ENCODE results near the gene ASB18. TPM values are rescaled to one million over a fixed set of nuclear protein-coding genes. Genes with fewer than 3 reads are reported as not detected.

Gene ASB18
- total RNA-seq, 1 donor, result not detected

DNA sequence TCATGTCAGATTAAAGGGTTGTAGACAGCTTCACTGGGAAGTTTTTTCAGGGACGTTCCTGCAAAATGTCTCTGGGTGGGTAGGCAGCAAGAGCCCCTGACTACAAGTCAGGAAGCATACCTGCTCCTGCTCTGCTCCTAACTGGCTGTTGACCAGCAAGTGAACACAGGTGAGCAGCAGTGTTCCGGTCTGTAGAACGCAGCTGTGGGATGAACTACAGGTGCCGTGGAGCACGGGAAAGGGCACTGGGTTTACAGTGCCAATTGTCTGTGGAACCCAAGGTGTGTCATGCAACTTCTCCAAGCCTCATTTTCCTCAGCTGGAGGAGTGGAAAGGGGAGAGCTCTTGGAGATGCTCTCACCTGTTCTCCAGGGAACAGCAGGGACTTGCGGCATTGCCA, 6.6 kb downstream of the ASB18 start:
- Histone ChIP-seq H3K4me3 (ENCODE audit: low read length) (no peak overlapping the region), H3K9me3 (ENCODE audit: low read depth, low read length) (no peaks in the 10 kb centered on the region), H3K4me1 (ENCODE audit: insufficient read depth, low read length) (no peaks in the 10 kb centered on the region), H3K27me3 (ENCODE audit: insufficient read depth, low read length) (no peaks in the 10 kb centered on the region)

DNA sequence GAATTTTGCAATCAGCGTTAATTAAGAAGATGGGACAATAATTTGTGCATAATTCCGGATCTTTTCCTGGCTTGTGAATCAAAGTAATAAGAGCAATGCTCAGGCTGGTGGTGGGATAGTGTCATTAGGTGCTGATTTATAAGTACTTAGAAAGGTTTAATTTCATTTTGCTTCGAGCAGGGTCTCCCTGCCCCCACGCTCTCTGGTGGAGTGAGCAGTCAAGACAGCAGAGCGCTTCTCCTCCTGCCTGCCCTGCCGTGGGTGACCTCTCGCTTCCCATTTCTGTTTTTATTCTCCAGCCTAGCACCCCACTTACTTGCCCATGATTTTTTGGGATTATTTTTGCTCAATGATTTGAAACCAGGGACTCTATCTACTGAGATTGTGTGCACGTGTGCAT, 7.1 kb downstream of the ASB18 start:
- Histone ChIP-seq H3K4me3 (ENCODE audit: low read length) (no peak overlapping the region), H3K9me3 (ENCODE audit: low read depth, low read length) (no peaks in the 10 kb centered on the region), H3K4me1 (ENCODE audit: insufficient read depth, low read length) (no peaks in the 10 kb centered on the region), H3K27me3 (ENCODE audit: insufficient read depth, low read length) (no peaks in the 10 kb centered on the region)

DNA sequence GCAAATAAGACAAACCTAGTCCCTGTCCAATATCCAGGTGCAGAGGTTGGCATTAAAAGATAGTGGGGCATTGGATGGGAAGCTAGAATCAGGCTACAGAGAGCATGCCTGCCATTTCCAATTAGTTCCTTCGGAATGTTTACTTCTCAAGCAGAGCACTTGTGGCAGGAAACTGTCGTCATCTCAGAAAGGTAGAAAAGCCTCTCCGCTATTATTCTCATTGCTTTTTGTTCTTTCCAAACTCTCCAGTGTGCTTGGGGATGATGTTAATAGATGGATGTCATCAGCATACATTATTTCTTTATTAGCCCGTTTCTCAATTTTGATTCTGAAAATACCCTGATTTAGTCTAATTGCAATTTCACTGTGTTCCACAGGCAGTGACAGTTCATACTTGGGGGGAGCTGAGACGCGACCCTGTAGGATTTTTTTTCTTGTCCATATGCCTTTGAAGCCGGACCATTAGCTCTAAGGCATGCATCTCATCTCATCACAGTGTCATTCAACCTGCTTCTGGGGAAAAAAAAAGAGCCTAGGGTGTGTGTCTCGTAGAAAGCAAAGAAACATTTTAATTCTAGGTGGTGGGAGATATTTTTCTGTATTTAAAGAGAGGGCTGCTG, 7.7 kb downstream of the ASB18 start:
- no peak overlapping the region for H3K4me3 ChIP-seq (ENCODE audit: low read length)
- no peaks in the 10 kb centered on the region for H3K4me1 ChIP-seq (ENCODE audit: insufficient read depth, low read length)
- H3K27me3 ChIP-seq (ENCODE audit: insufficient read depth, low read length), result no peaks in the 10 kb centered on the region
- no peaks in the 10 kb centered on the region for H3K9me3 ChIP-seq (ENCODE audit: low read depth, low read length)

DNA sequence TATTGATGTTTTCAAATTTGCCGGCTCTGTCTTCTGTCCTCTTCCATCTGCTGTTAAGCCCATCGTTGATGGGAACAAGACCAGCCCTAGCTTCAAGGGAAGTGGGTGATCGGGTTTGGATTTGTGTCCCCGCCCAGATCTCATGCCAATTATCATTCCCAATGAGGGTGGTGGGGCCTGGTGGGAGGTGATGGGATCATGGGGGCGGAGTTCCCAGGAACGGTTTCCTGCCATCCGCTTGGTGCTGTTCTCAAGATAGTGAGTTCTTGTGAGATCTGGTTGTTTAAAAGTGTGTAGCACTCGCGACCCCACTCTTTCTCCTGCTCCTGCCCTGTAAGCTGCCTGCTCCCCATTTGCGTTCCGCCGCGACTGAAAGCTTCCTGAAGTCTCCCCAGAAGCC, 9.5 kb downstream of the ASB18 start:
- no peaks in the 10 kb centered on the region for H3K9me3 ChIP-seq (ENCODE audit: low read depth, low read length)
- H3K4me3 ChIP-seq (ENCODE audit: low read length), result no peak overlapping the region
- no peaks in the 10 kb centered on the region for H3K27me3 ChIP-seq (ENCODE audit: insufficient read depth, low read length)
- no peaks in the 10 kb centered on the region for H3K4me1 ChIP-seq (ENCODE audit: insufficient read depth, low read length)

DNA sequence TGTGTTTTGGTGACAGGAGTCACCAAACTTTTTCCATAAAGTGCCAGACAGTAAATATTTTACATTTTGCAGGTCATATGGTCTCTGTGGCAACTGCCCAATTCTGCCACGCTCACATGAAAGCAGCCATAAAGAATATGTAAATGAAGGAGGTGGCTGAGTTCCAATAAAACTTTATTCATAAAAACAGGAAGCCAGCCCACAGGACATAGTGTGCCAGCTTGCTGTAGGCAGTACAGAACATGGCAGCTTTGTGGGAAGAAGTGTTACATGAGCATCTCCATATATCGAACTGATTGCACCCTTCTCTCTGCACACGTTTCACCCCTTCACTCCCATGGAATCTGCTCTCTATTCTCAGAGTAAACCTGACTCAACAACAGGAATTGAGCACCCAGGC, 10.2 kb downstream of the ASB18 start:
- H3K4me3 ChIP-seq (ENCODE audit: low read length), result no peak overlapping the region
- H3K27me3 ChIP-seq (ENCODE audit: insufficient read depth, low read length), result no peaks in the 10 kb centered on the region
- no peaks in the 10 kb centered on the region for H3K4me1 ChIP-seq (ENCODE audit: insufficient read depth, low read length)

DNA sequence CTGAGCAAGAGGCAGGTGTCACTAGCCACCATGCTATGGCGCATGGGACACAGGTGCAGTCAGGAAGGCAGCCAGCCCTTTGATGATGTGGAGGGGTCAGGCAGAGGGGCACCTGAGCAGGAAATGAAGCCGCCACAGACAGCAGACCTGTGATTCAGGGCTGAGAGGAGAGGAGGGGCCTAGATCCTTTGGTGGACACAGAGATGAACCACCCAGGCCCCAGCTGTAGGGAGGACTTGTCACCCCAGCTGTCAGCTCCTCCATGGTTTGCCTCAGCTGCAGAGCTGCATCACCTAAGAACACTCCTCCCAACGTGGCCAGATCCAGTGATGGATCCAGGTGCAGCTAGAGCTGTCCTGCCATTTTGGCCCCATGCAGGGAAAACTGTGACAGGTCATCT, 11.6 kb downstream of the ASB18 start:
- H3K4me1 ChIP-seq (ENCODE audit: insufficient read depth, low read length), result no peaks in the 10 kb centered on the region
- no peaks in the 10 kb centered on the region for H3K9me3 ChIP-seq (ENCODE audit: low read depth, low read length)
- no peaks in the 10 kb centered on the region for H3K27me3 ChIP-seq (ENCODE audit: insufficient read depth, low read length)
- no peak overlapping the region for H3K4me3 ChIP-seq (ENCODE audit: low read length)

More for the DNA sequence above, 10.2 kb downstream of the ASB18 start:
- H3K9me3 ChIP-seq (ENCODE audit: low read depth, low read length), result no peaks in the 10 kb centered on the region

DNA sequence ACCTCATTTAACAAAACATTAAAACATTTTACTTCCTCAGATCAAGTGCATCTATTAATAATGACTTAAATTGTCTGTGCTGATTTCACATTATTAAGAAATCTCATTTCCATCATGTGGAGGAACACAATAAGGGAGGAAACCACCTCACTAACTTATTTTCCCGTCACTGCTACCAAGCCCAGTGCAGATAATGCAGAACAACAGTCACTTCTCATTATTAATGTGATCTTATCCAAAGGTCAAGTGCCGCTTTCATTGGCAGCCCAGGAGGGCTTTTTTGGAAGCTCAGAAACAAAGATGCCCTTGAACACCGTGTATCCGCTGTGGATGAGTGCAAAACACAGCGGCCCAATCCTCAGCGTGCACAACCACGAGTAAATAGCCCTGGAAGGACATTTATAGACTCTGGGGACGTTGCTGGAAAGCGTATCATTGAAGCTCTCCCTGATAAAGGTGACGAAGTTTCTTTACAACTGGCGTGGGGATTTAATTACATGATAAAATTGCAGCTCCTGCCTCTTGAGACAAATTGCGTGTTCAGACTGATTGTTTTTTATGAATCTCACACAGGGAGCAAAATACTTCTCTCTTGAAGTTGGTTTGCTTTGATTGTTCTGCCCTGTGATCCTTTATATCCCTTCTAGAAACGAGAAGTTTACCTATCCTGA, 13.2 kb downstream of the ASB18 start:
- no peaks in the 10 kb centered on the region for H3K4me1 ChIP-seq (ENCODE audit: insufficient read depth, low read length)
- H3K9me3 ChIP-seq (ENCODE audit: low read depth, low read length), result no peaks in the 10 kb centered on the region
- no peaks in the 10 kb centered on the region for H3K27me3 ChIP-seq (ENCODE audit: insufficient read depth, low read length)
- no peak overlapping the region for H3K4me3 ChIP-seq (ENCODE audit: low read length)

DNA sequence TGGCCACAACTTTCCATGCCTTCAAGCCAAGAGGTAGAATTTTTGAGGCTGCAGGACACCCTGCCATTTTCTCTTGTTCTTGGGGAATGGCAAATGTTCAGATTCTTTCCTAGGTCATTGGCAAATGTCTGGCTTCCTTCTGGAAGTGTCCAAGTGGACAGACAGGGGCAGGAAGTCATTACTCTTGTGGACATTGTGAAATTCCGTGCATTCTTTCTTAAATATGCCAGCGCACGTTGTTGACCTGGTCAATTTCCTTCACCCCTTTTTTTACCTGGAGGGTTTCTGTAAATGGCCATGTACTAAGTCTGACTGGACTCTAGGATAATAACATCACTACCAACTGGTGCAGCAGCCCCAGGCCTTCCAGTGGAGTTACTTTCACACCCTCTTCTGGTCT, 13.9 kb downstream of the ASB18 start:
- Histone ChIP-seq H3K4me3 (ENCODE audit: low read length) (no peak overlapping the region), H3K4me1 (ENCODE audit: insufficient read depth, low read length) (no peaks in the 10 kb centered on the region), H3K9me3 (ENCODE audit: low read depth, low read length) (no peaks in the 10 kb centered on the region), H3K27me3 (ENCODE audit: insufficient read depth, low read length) (no peaks in the 10 kb centered on the region)

DNA sequence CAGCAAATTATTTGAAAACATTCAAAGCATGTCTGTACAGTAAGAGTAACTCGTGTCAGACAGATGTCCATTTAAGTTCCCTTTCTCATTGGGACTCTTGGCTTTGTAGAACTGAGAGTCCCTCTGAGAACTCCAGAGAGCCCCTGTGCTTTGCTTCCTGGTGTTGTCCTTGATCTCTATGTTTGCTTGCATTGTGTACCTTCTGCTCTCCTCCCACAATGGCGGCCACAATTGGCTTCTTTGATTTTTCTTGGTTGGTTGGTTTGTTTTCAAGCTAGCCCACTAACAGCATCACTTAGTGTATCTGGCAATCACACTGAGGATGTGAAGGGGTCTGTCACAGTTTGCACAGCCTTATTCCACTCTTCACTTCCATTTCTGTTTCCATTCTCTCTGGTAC, 15.1 kb downstream of the ASB18 start:
- Histone ChIP-seq H3K9me3 (ENCODE audit: low read depth, low read length) (no peaks in the 10 kb centered on the region), H3K4me1 (ENCODE audit: insufficient read depth, low read length) (no peaks in the 10 kb centered on the region), H3K4me3 (ENCODE audit: low read length) (no peak overlapping the region), H3K27me3 (ENCODE audit: insufficient read depth, low read length) (no peaks in the 10 kb centered on the region)

DNA sequence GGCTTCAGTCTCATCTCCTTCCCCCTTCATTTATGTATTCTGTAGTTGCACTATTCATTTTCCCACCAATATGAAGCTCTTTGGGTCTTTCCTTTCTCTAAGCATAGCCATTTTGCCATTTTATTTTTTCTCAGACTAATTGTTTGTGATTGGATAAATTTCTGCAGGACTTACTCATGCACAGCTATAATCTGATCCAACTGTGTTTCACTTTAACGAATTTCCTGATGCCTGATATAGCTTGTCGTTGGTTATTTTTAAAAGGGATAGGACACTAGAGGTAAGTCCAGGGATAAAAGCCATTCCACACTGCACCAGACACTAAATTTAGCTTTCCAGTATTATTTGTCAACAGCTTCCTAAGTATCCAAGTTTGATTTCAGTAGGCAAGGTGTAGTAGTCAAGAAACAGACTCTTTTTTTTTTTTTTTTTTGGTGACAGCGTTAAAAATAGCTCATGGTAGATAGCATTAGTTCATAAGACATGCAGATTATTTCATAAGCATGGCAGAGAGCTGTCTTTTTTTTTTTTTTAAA, 17.4 kb downstream of the ASB18 start:
- Histone ChIP-seq H3K4me1 (ENCODE audit: insufficient read depth, low read length) (no peaks in the 10 kb centered on the region), H3K27me3 (ENCODE audit: insufficient read depth, low read length) (no peaks in the 10 kb centered on the region), H3K9me3 (ENCODE audit: low read depth, low read length) (no peaks in the 10 kb centered on the region), H3K4me3 (ENCODE audit: low read length) (no peak overlapping the region)

DNA sequence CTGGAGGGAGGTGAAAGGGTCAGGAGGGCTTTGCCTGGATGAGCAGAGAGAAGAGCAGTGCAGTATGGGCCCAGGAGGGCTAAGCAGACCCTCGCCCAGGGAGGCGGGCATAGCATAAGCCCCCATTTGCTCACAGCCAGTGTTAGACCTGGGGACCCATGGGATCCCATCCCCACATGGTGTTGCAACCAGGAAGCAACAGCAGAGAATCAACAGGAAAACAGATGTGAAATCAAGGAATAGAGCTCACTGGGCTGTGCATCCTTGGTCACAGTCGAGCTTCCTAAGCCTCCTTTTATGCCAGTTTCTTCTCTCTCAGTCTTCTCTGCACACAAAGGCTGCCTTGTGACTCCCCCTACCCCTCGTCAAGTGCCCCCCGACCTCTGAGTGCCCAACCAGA, 19.9 kb downstream of the ASB18 start:
- H3K4me3 ChIP-seq (ENCODE audit: low read length), result no peak overlapping the region
- no peaks in the 10 kb centered on the region for H3K4me1 ChIP-seq (ENCODE audit: insufficient read depth, low read length)
- no peaks in the 10 kb centered on the region for H3K9me3 ChIP-seq (ENCODE audit: low read depth, low read length)
- H3K27me3 ChIP-seq (ENCODE audit: insufficient read depth, low read length), result no peaks in the 10 kb centered on the region

DNA sequence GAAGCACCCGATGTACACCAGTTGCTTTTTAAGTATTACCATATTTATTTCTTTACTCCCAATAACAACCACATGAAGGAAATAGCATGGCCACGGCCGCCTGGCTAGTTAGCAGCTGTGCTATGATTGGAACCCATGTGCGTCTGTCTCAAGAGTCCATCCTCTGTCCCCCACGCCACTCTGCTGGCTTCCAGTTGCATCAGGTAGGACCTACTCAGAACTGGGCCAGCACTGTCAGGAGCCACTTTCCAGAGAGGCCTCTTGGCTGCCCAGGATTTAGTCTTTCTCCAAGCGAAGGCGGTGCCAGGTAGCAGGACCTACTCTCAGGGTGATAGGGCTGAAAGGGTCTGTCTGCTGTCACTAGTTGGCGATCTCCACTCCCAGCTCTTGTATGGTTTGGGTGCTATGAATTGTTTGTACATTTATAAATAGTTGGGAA, 22.1 kb downstream of the ASB18 start:
- peaks cover 12% of the 10 kb centered on the region for H3K27me3 ChIP-seq (ENCODE audit: insufficient read depth, low read length)
- no peaks in the 10 kb centered on the region for H3K9me3 ChIP-seq (ENCODE audit: low read depth, low read length)
- no peaks in the 10 kb centered on the region for H3K4me1 ChIP-seq (ENCODE audit: insufficient read depth, low read length)
- no peak overlapping the region for H3K4me3 ChIP-seq (ENCODE audit: low read length)

DNA sequence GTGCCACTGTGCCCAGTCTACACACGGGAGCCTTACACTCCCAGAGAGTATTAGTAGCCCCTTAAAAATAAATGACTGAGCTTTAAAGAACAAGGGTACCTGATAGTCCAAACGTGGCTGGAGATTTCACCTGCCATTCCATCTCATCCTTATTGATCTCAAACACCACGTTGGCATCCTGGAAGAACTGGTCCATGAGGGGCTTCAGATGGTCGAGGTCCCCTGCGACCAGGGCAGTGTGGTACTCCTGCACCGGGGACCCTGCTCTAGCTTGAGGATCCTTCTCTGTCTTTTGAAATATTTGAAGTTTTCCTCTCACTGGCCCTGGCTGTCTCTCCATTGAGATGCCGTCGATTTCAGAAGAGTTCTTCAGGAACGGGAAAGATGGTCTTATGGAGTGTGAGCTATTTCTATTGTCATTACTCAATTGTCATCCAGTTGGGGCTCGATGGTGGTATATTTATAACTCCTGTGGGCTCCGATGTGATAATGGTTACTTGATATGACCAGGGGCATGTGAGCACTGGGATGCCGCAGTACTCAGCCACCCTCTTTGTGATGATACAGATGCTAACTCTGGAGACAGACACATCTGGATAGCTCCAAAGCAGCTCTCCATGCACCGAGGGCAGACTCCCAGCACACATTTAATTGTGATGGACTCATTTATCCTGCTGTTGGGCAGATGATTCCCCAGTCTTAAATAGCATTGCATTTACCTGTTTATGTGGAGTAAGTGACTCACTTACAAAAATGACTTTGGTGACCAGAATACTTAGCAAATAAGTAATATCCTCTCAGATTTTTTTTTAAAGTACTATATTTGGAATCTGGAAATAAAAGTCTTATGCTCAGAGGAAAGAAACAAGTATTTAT, 22.8 kb downstream of the ASB18 start:
- no peaks in the 10 kb centered on the region for H3K9me3 ChIP-seq (ENCODE audit: low read depth, low read length)
- no peaks in the 10 kb centered on the region for H3K4me1 ChIP-seq (ENCODE audit: insufficient read depth, low read length)
- no peak overlapping the region for H3K4me3 ChIP-seq (ENCODE audit: low read length)
- H3K27me3 ChIP-seq (ENCODE audit: insufficient read depth, low read length), result peaks cover 18% of the 10 kb centered on the region

DNA sequence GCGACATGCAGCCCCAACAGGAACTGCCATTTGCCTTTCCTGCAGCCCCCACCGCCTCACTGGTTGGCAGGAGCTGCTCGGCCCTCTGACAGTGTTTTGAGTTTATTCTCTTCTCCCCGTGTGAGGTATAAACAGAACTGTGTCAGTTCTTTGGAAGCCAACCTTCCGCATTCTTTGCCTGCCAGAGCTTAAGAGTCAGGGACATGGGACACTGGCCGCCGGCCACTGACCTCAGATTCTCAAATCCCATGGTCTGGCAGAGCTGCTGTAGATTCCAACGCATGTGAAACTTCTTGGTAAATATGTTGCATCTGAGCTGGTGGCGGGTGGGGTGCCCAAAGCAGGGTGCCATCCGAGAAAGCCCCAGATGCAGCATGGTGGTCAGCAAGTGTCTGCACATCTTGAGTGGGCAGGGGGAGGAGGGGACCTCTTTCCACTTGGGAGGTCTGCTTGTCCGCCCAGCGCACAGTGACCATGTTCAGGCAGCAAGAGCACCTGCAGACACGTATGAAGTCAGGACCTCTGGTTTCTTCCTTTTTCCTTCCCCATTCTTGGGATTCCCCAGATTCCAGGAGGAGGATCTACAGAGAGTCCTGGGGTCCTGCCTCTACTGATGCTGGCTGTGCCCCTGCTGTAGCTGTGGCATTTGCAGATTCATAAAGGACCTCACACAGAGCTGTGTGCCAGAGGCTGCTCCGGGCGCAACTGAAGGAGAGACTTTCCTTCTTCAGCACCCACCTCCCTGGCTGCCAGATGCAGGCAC, 23.8 kb downstream of the ASB18 start:
- peaks cover 28% of the 10 kb centered on the region for H3K27me3 ChIP-seq (ENCODE audit: insufficient read depth, low read length)
- H3K4me3 ChIP-seq (ENCODE audit: low read length), result no peak overlapping the region
- no peaks in the 10 kb centered on the region for H3K4me1 ChIP-seq (ENCODE audit: insufficient read depth, low read length)
- H3K9me3 ChIP-seq (ENCODE audit: low read depth, low read length), result no peaks in the 10 kb centered on the region

Data from mononuclear cell (primary cell).